ENCODE results near the gene ABCB11. TPM values are rescaled to one million over a fixed set of nuclear protein-coding genes. Genes with fewer than 3 reads are reported as not detected.

ABCB11 gene
- polyA plus RNA-seq, 4 donors, result 0.31 TPM; not detected in 3

DNA sequence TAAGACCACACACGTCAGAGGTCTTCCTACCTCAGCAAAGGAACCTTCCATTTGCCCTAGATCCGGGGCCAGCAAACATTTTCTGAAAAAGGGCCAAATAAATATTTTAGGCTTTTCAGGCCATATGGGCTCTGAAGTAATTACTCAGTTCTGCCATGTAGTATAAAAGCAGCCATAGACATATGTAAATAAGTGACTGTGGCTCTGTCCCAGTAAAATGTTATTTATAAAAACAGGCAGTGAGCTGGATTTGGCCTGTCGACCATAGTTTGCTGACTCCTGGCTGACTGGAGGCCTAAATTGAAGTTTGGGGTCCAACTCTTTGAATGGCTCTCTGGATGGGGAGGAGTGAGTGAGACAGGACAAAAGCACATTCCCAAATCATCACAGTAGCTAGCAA, 49.5 kb downstream of the ABCB11 start:
- no peak for DNase-seq (ENCODE audit: low read depth in 4 of 4, low spot score in 3 of 4)

DNA sequence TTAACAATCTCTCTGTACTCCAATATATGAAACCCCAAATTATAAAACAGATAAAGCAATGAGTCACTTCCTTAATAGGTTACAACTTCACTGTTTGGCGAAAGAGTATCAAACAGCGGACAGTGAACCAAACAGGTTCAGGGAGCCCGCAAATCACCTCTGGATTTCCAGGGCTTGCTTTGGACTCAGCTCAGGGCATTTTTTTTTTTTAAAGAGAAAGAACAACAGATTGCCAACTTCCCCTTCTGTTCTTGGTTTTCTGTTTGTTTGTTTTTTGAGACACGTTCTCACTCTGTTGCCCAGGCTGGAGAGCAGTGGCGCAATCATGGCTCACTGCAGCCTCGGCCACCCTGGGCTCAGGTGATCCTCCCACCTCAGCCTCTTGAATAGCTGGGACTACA, 52.7 kb downstream of the ABCB11 start:
- no peak for DNase-seq (ENCODE audit: low read depth in 4 of 4, low spot score in 3 of 4)

GRCh38 chr2:168977608-168978007, 53.5 kb downstream of the ABCB11 start:
- no peak for DNase-seq (ENCODE audit: low read depth in 4 of 4, low spot score in 3 of 4)

- no peak for DNase-seq (ENCODE audit: low read depth in 4 of 4, low spot score in 3 of 4)
These were observed 55.0 kb downstream of the ABCB11 start for GRCh38 chr2:168976034-168976654.

- no peak for DNase-seq (ENCODE audit: low read depth in 4 of 4, low spot score in 3 of 4)
These were observed 56.7 kb downstream of the ABCB11 start for GRCh38 chr2:168974428-168974827.

GRCh38 chr2:168971261-168971660, 59.9 kb downstream of the ABCB11 start:
- no peak for DNase-seq (ENCODE audit: low read depth in 4 of 4, low spot score in 3 of 4)

- no peak for DNase-seq (ENCODE audit: low read depth in 4 of 4, low spot score in 3 of 4)
These were observed 60.4 kb downstream of the ABCB11 start for GRCh38 chr2:168970711-168971233.

GRCh38 chr2:168969865-168970264, 61.3 kb downstream of the ABCB11 start:
- no peak for DNase-seq (ENCODE audit: low read depth in 4 of 4, low spot score in 3 of 4)

DNA sequence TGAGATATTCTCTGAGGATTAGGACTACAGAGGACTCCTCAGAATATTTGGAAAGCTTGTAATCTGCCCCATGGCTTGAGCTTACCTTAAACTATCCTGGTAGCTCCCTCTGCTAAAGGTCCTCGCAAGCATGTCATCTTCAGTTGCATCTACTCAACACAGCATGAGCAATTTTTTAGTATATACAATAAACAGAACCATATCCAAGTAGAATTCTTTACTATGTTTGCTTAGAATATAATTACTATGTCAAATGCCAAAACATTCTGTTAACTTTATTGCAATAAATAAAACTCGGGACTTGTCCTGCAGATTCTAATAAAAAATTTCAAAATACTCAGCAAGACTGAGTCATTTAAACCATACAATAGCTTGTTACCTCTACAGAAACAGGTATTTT, 62.8 kb downstream of the ABCB11 start:
- no peak for DNase-seq (ENCODE audit: low read depth in 4 of 4, low spot score in 3 of 4)

GRCh38 chr2:168964251-168964807, 66.8 kb downstream of the ABCB11 start:
- DNase-seq (ENCODE audit: low read depth in 4 of 4, low spot score in 3 of 4), result no peak

- no peak for DNase-seq (ENCODE audit: low read depth in 4 of 4, low spot score in 3 of 4)
These were observed 68.5 kb downstream of the ABCB11 start for GRCh38 chr2:168962636-168963035.

DNA sequence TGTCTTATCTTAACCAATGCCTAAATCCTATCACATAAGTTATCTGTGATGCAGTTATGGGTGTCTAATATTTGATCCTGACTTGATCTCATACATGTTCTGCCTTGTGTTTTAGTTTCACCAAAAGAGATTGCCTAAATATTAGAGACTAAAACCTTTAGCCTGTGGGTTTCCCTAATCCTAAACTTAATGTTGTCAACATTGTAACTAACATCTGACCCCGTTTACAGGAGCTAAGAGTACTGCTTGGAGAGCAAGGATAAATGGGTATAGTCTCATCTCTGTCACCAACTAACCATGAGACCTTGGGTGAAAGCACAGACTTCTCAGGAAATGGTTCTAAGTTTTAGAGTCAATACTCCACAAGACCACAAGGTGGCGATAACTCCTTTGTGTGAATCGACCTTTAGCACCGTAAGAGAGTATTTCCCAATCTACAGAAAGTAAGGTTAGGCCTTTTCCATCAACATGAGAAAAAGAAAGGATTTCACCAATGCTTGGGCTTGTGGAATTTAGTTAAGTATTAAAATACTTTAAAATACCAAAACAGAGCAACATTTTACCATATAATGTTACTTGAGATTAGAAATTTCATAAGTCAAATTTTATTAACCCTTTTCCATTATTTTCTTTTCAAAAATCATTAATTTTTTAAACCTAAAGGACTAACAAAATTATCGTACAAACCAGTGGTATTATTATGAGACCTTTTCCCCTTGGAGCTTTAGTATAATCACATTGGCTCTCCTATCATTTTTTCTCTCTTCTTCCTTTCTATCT, 69.5 kb downstream of the ABCB11 start:
- DNase-seq (ENCODE audit: low read depth in 4 of 4, low spot score in 3 of 4), result peak in 1 of 4 donors; percentile 45

GRCh38 chr2:168956392-168956791, 74.7 kb downstream of the ABCB11 start:
- no peak for DNase-seq (ENCODE audit: low read depth in 4 of 4, low spot score in 3 of 4)

DNA sequence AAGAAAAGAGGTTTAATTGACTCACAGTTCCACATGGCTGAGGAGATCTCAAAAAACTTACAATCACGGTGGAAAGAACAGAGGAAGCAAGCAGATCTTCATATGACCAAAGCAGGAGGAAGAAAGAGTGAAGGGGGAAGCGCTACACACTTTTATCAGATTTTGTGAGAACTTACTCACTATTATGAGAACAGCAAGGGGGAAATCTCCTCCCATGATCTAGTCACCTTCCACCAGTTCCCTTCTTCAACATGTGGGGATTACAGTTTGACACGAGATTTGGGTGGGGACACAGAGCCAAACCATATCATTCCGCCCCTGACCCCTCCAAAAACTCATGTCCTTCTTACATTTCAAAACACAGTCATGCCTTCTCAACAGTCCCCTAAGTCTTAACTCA, 75.8 kb downstream of the ABCB11 start:
- DNase-seq (ENCODE audit: low read depth in 4 of 4, low spot score in 3 of 4), result no peak

GRCh38 chr2:168954256-168954655, 76.9 kb downstream of the ABCB11 start:
- DNase-seq (ENCODE audit: low read depth in 4 of 4, low spot score in 3 of 4), result no peak

GRCh38 chr2:168952424-168952823, 78.7 kb downstream of the ABCB11 start:
- no peak for DNase-seq (ENCODE audit: low read depth in 4 of 4, low spot score in 3 of 4)

GRCh38 chr2:168951871-168952270, 79.3 kb downstream of the ABCB11 start:
- DNase-seq (ENCODE audit: low read depth in 4 of 4, low spot score in 3 of 4), result no peak

GRCh38 chr2:168949324-168949723, 81.8 kb downstream of the ABCB11 start:
- DNase-seq (ENCODE audit: low read depth in 4 of 4, low spot score in 3 of 4), result no peak

GRCh38 chr2:168948621-168949212, 82.4 kb downstream of the ABCB11 start:
- DNase-seq (ENCODE audit: low read depth in 4 of 4, low spot score in 3 of 4), result no peak

GRCh38 chr2:168945508-168945907, 85.6 kb downstream of the ABCB11 start:
- DNase-seq (ENCODE audit: low read depth in 4 of 4, low spot score in 3 of 4), result no peak

DNA sequence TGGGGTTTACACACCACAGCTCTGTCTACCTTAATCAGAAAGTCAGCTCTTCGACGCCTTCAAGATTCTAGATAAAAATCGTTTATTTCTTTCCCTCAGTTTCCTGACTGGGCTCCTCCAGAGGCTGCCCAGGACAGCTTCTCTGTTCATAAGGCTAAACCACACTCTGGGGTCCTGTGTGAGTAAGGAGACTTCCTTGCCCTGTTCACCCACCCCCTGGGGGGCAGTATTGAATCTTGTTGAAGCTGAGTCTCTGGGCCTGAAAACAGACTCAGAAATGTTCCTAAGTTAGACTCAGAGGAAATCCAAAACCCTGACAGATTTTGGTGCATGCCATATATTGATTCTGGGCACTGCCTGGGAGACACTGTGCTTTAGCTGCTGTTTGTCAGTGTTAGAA, 87.1 kb downstream of the ABCB11 start:
- no peak for DNase-seq (ENCODE audit: low read depth in 4 of 4, low spot score in 3 of 4)

Measured in left renal pelvis (tissue), 4 donors.